RWPE2 (cell line): ENCODE results near the gene CTNNA1.

Experiments
- ATAC-seq: fragments of 200-7000 bp; cut with Tn5 transposase; 3 replicates; pipeline ENCODE4 v1.9.1; 2021; ENCODE audit warnings: low read depth
- DNase-seq: peaks from one replicate; pipeline ENCODE4 v3.0.0-alpha.2; 2020; ENCODE audit warnings: low spot score
- H3K27ac ChIP-seq: fragments of 450-650 bp; 2 replicates; pipeline ENCODE4 v1.5.1; 2017; ENCODE audit warnings: mild to moderate bottlenecking; ENCODE audit not compliant: poor library complexity, severe bottlenecking
- H3K27me3 ChIP-seq: fragments of 250-450 bp; sonication (Bioruptor Pico); 2 replicates; pipeline ENCODE4 v1.5.1; 2021; ENCODE audit warnings: mild to moderate bottlenecking, moderate library complexity; ENCODE audit not compliant: insufficient read depth, poor library complexity, severe bottlenecking
- H3K36me3 ChIP-seq: fragments of 250-450 bp; sonication (Bioruptor Pico); 2 replicates; pipeline ENCODE4 v1.5.1; 2020; ENCODE audit warnings: low read depth, mild to moderate bottlenecking, moderate library complexity
- H3K4me1 ChIP-seq: fragments of 250-450 bp; sonication (Bioruptor Pico); 2 replicates; pipeline ENCODE4 v1.5.1; 2021; ENCODE audit warnings: mild to moderate bottlenecking, moderate library complexity; ENCODE audit not compliant: insufficient read depth, poor library complexity, severe bottlenecking
- H3K4me3 ChIP-seq: fragments of 250-450 bp; sonication (Bioruptor Pico); 2 replicates; pipeline ENCODE4 v1.5.1; 2021; ENCODE audit warnings: mild to moderate bottlenecking, moderate library complexity; ENCODE audit not compliant: severe bottlenecking
- H3K9me3 ChIP-seq: fragments of 250-450 bp; sonication (Bioruptor Pico); 2 replicates; pipeline ENCODE4 v1.5.1; 2021; ENCODE audit warnings: mild to moderate bottlenecking, moderate library complexity; ENCODE audit not compliant: severe bottlenecking
- CTCF ChIP-seq: fragments of 450-650 bp; IDR thresholded peaks from one replicate; pipeline ENCODE4 v1.5.1; 2017; ENCODE audit warnings: mild to moderate bottlenecking, moderate library complexity; ENCODE audit not compliant: poor library complexity, severe bottlenecking

The CTNNA1 gene

DNA sequence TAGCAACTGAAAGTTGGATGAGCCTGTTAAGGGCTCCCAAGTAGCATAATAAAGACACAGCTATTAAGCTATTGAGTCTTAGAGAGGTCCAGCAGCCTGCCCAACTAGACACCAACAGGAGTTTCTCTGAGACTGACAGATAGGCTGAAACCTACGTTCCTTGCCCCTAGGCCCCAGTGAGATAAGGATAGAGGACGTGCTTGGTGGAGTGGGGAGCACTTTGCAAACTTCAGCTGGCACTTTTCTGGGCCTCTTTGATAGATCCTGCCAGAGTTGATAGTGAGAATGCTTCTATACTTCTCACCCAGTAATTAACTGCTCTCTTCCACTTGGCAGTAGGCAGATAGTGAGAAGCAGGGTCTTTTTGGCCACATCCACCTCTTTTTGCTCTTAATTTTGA, 20.8 kb upstream of the CTNNA1 start:
- ATAC-seq: no peak
- Histone ChIP-seq H3K9me3 (no peaks in the 10 kb centered on the region), H3K4me3 (no peak overlapping the region), H3K36me3 (no peaks in the 10 kb centered on the region), H3K27me3 (no peaks in the 10 kb centered on the region), H3K27ac (no peak overlapping the region), H3K4me1 (no peaks in the 10 kb centered on the region)
- no peak for DNase-seq
- no peak for TF ChIP-seq CTCF

GRCh38 chr5:138732933-138733332, 20.3 kb upstream of the CTNNA1 start:
- Histone ChIP-seq H3K27ac (no peak overlapping the region), H3K4me3 (no peak overlapping the region), H3K4me1 (no peaks in the 10 kb centered on the region), H3K27me3 (no peaks in the 10 kb centered on the region), H3K9me3 (no peaks in the 10 kb centered on the region), H3K36me3 (no peaks in the 10 kb centered on the region)
- TF ChIP-seq CTCF: no peak
- DNase-seq (no peak), ATAC-seq (no peak)

DNA sequence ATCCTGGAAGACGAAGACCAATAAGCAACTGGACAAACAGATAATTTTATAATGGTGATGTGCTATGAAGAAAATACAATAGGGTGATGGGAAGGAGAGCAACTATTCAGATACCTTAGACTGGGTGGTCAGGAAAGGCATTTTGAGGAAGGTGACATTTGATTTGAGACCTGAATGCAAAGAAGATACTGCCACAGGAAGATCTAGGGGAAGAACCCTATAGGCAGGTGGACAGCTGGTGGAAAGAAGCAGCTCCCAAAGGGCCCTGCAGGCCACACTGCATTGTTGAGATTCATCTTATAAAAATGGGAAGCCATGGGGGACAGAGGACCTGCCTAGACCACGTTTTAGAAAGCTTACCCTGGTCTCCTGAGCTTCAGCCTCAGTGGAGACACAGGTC, 19.7 kb upstream of the CTNNA1 start:
- DNase-seq (no peak), ATAC-seq (no peak)
- no peak for TF ChIP-seq CTCF
- Histone ChIP-seq H3K27me3 (no peaks in the 10 kb centered on the region), H3K9me3 (no peaks in the 10 kb centered on the region), H3K36me3 (no peaks in the 10 kb centered on the region), H3K27ac (no peak overlapping the region), H3K4me1 (peaks cover 5% of the 10 kb centered on the region), H3K4me3 (no peak overlapping the region)

GRCh38 chr5:138736293-138736692, 16.9 kb upstream of the CTNNA1 start:
- Histone ChIP-seq H3K27ac (no peak overlapping the region), H3K4me3 (no peak overlapping the region), H3K36me3 (no peaks in the 10 kb centered on the region), H3K27me3 (no peaks in the 10 kb centered on the region), H3K9me3 (no peaks in the 10 kb centered on the region), H3K4me1 (peaks cover 5% of the 10 kb centered on the region)
- DNase-seq (no peak), ATAC-seq (no peak)
- no peak for TF ChIP-seq CTCF

GRCh38 chr5:138737494-138738265, 15.5 kb upstream of the CTNNA1 start:
- H3K4me3 ChIP-seq: no peak overlapping the region
- no peak overlapping the region for H3K27ac ChIP-seq
- no peaks in the 10 kb centered on the region for H3K9me3 ChIP-seq
- no peak for TF ChIP-seq CTCF
- no peaks in the 10 kb centered on the region for H3K27me3 ChIP-seq
- H3K4me1 ChIP-seq: peaks cover 13% of the 10 kb centered on the region
- DNase-seq (no peak), ATAC-seq (peak; percentile 52)
- H3K36me3 ChIP-seq: no peaks in the 10 kb centered on the region
